Osteoblast (primary cell): Measurements from ENCODE around the gene CNOT8. TPM values are rescaled to one million over a fixed set of nuclear protein-coding genes. Genes with fewer than 3 reads are reported as not detected.
"Not testable (repeated sequence)": the region's sequence is repeated elsewhere in the genome, so short reads cannot be mapped to it uniquely, and the experiment has no call there.

Experiments used
- DNase-seq: peaks from one replicate; pipeline ENCODE4 v3.0.0; 2011; ENCODE audit warnings: low spot score, mixed read lengths; ENCODE audit not compliant: insufficient read length; ENCODE audit errors: missing footprints
- H2AFZ ChIP-seq: 2 replicates; pipeline ENCODE4 v1.6.0; 2011; ENCODE audit warnings: mild to moderate bottlenecking, low read length
- H3K27ac ChIP-seq: 2 replicates; pipeline ENCODE4 v1.5.1; 2011; ENCODE audit warnings: mild to moderate bottlenecking, low read depth, low read length, moderate library complexity
- H3K27me3 ChIP-seq: 2 replicates; pipeline ENCODE4 v1.6.0; 2012; ENCODE audit warnings: mild to moderate bottlenecking, control low read depth, inconsistent platforms, low read length, moderate library complexity; ENCODE audit not compliant: insufficient read depth
- H3K36me3 ChIP-seq: 2 replicates; pipeline ENCODE4 v1.5.1; 2011; ENCODE audit warnings: mild to moderate bottlenecking, low read length, control low read depth, moderate library complexity; ENCODE audit not compliant: insufficient read depth
- H3K4me1 ChIP-seq: 2 replicates; pipeline ENCODE4 v1.5.1; 2011; ENCODE audit warnings: mild to moderate bottlenecking, low read length, control low read depth, moderate library complexity; ENCODE audit not compliant: insufficient read depth
- H3K4me2 ChIP-seq: 2 replicates; pipeline ENCODE4 v1.6.0; 2011; ENCODE audit warnings: mild to moderate bottlenecking, low read length; ENCODE audit not compliant: insufficient read depth
- H3K4me3 ChIP-seq: fragments of 200-600 bp; sonication (generic); 3 replicates; pipeline ENCODE4 v1.5.1; 2012; ENCODE audit warnings: mild to moderate bottlenecking, low read length, inconsistent platforms; ENCODE audit not compliant: insufficient read depth
- H3K79me2 ChIP-seq: 2 replicates; pipeline ENCODE4 v1.6.0; 2012; ENCODE audit warnings: mild to moderate bottlenecking, low read length, control low read depth, inconsistent platforms; ENCODE audit not compliant: insufficient read depth
- H3K9me3 ChIP-seq: 2 replicates; pipeline ENCODE4 v1.5.1; 2011; ENCODE audit warnings: low read depth, low read length, control low read depth
- H4K20me1 ChIP-seq: 2 replicates; pipeline ENCODE4 v1.6.0; 2012; ENCODE audit warnings: mild to moderate bottlenecking, low read length, control low read depth; ENCODE audit not compliant: insufficient read depth
- CTCF ChIP-seq: IDR thresholded peaks from 2 replicates; pipeline ENCODE4 v1.5.1; 2011; ENCODE audit warnings: mild to moderate bottlenecking, low read depth, low read length, moderate library complexity; ENCODE audit errors: extremely low read depth
- total RNA-seq: library from RNA; depleted of rRNA; stranded (reverse); fragments of >200 nt; gene quantifications from 2 replicates; pipeline ENCODE4 v1.2.3, GENCODE V29; 2012

CNOT8 gene
- total RNA-seq, 1 donor, result 55.7 TPM

- Histone ChIP-seq H2AFZ (no peak overlapping the region), H3K27ac (no peak overlapping the region), H3K4me2 (no peak overlapping the region), H3K79me2 (no peaks in the 10 kb centered on the region), H3K4me1 (no peaks in the 10 kb centered on the region), H4K20me1 (no peaks in the 10 kb centered on the region), H3K27me3 (no peaks in the 10 kb centered on the region), H3K9me3 (no peaks in the 10 kb centered on the region), H3K36me3 (peaks cover 72% of the 10 kb centered on the region), H3K4me3 (no peak overlapping the region)
- DNase-seq, result no peak
- no peak for TF ChIP-seq CTCF
Observed at GRCh38 chr5:154901913-154902312, 43.5 kb downstream of the CNOT8 start.

- H3K4me3 ChIP-seq, H3K27ac ChIP-seq, DNase-seq, H3K27me3 ChIP-seq, H3K4me1 ChIP-seq, H3K79me2 ChIP-seq, H3K4me2 ChIP-seq, H3K9me3 ChIP-seq, H4K20me1 ChIP-seq, H2AFZ ChIP-seq: not testable (repeated sequence)
- H3K36me3 ChIP-seq, result peaks cover 61% of the 10 kb centered on the region
Observed at GRCh38 chr5:154905601-154906000, 47.2 kb downstream of the CNOT8 start.

- Histone ChIP-seq H3K4me3 (no peak overlapping the region), H3K4me1 (no peaks in the 10 kb centered on the region), H3K9me3 (no peaks in the 10 kb centered on the region), H2AFZ (no peak overlapping the region), H4K20me1 (no peaks in the 10 kb centered on the region), H3K27ac (no peak overlapping the region), H3K79me2 (no peaks in the 10 kb centered on the region), H3K36me3 (peaks cover 64% of the 10 kb centered on the region), H3K27me3 (no peaks in the 10 kb centered on the region), H3K4me2 (no peak overlapping the region)
- no peak for TF ChIP-seq CTCF
- no peak for DNase-seq
Observed at GRCh38 chr5:154916874-154917273, 58.4 kb downstream of the CNOT8 start.

GRCh38 chr5:154917757-154918156 is 59.3 kb downstream of the CNOT8 start:
- Histone ChIP-seq H3K36me3 (peaks cover 60% of the 10 kb centered on the region), H2AFZ (no peak overlapping the region), H3K4me1 (no peaks in the 10 kb centered on the region), H3K9me3 (no peaks in the 10 kb centered on the region), H3K27me3 (no peaks in the 10 kb centered on the region), H3K27ac (no peak overlapping the region), H4K20me1 (no peaks in the 10 kb centered on the region), H3K4me3 (no peak overlapping the region), H3K79me2 (no peaks in the 10 kb centered on the region), H3K4me2 (no peak overlapping the region)
- DNase-seq, result no peak
- no peak for TF ChIP-seq CTCF
